ENCODE data around the gene ACTMAP. TPM values are rescaled to one million over a fixed set of nuclear protein-coding genes. Genes with fewer than 3 reads are reported as not detected.

ACTMAP gene
- total and polyA plus RNA-seq, 9 of the 15 experiments (the other 6 are each of a cell fraction or from before 2014, with no cell fraction given) = 1.7 to 16.6 (median 4.9) TPM

- peak in 1 of 2 experiments; percentile 82; a peak in 1 of 4 replicates for TF ChIP-seq RCOR1 (IDR thresholded peaks at IDR 0.05; ENCODE audit: borderline replicate concordance in 1 of 2, low read depth in 2 of 2, low read length in 2 of 2)
- TF ChIP-seq PBX2 (CRISPR knock-in tag; IDR thresholded peaks at IDR 0.05; ENCODE audit: low read depth) = no peak
- peak; percentile 60 for TF ChIP-seq PBX2 (tag; conservative IDR thresholded peaks at IDR 0.05; ENCODE audit: low read depth)
- 0 out of 2 replicates have a peak, but pooled peaks have one; percentile 54 for TF ChIP-seq SREBF1 (IDR thresholded peaks at IDR 0.05; ENCODE audit: borderline replicate concordance, low read depth, low read length)
- no peak for TF ChIP-seq POLR2AphosphoS5 (IDR thresholded peaks at IDR 0.05; ENCODE audit: control insufficient read depth, insufficient read depth, low read depth, low read length)
- TF ChIP-seq E2F1 (CRISPR knock-in tag; IDR thresholded peaks at IDR 0.05) = peak; percentile 53; the same call in 1 of the 2 replicates
- peak; percentile 98 for TF ChIP-seq TFAP4 (CRISPR knock-in tag; IDR thresholded peaks at IDR 0.05; ENCODE audit: borderline replicate concordance)
- no peak for TF ChIP-seq MLX (CRISPR knock-in tag; conservative IDR thresholded peaks at IDR 0.05)
- no peak for TF ChIP-seq MAFG (tag; conservative IDR thresholded peaks at IDR 0.05)
- no peak for TF ChIP-seq SLC30A9 (CRISPR knock-in tag; IDR thresholded peaks at IDR 0.05)
- peak; percentile 6 for TF ChIP-seq CTCFL (IDR thresholded peaks at IDR 0.05; ENCODE audit: borderline replicate concordance, insufficient read depth, low read depth, low read length, poor library complexity, severe bottlenecking)
These were observed 27.8 kb upstream of the ACTMAP start, which contains the start of gene RAB4B (continued) for GRCh38 chr19:40777937-40778705.

Measured in K562 (cell line).